GM19438 (cell line): ENCODE results near the gene PPARD.
"Not testable (repeated sequence)": the region's sequence is repeated elsewhere in the genome, so short reads cannot be mapped to it uniquely, and the experiment has no call there.

Experiments
- ATAC-seq: cut with Tn5 transposase; IDR thresholded peaks from one replicate; pipeline ENCODE4 v1.9.1; 2021; ENCODE audit warnings: low read depth; ENCODE audit not compliant: unreplicated experiment

Gene PPARD

DNA sequence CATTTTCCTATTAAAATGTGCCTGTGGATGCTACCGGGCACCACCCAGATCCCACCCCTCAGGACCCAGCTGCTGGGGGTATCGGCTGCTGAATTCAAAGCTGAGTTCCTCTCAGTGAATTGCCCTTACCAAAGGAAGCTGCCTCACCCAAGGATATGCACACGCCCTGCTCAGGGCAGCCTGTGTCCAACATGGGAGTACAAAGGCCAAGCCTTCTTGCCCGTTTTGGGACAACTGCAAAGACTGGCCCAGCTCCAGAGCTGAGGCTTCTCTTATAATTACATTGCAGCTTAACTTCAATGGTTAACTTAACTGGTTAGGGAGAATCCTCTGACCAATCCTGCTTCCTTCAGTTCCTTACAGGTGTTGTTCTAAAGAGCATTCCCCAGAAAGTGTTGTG is 89.9 kb downstream of the PPARD start:
- ATAC-seq: no peak

DNA sequence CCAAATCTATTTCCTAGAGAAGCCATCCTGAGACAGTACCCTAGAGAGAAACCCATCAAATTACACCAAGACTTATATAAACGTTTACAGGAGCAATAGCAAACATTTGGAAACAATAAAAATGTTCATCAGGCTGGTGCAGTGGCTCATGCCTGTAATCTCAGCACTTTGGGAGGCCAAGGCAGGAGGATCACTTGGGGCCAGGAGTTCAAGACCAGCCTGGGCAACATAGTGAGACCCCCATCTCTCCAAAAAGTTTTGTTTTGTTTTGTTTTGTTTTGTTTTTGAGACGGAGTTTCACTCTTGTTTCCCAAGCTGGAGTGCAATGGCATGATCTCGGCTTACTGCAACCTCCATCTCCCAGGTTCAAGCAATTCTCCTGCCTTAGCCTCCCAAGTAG is 90.3 kb downstream of the PPARD start:
- not testable (repeated sequence) for ATAC-seq

DNA sequence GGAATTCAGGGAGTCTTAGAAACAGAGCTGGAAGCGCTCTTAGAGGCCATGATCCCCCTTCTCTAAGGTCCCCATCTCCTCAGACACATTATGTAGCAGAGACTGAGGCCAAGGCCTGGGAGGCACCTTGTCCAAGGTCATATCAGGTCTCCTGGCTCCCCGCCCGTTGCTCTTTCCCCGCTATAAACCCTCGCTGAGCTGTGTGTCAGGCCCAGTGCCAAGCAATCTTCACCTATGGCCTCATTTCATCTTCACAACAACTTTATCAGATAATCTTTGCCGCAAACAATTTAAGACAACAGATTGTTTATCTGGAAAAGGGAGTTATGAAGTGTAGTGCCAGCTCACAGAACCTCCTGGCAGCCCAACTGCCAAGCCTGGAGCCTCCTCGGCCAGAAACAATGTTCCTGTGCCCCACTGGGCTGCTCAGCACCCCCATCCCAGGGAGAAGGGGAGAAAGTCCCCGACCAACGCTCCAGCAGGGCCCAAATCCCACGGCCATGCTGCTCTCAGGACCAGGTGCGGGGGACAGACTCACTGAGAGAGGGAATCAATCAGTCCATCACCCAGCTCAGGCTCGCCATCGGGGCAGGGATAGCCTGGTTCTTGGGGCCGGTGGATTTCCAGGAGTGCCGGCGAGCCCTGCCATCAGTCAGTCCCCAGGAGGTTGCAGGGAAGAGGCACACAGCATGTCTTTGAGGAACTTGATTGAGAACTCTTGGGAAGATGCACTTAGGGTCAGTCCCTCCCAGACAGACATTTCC is 92.9 kb downstream of the PPARD start:
- ATAC-seq: no peak

DNA sequence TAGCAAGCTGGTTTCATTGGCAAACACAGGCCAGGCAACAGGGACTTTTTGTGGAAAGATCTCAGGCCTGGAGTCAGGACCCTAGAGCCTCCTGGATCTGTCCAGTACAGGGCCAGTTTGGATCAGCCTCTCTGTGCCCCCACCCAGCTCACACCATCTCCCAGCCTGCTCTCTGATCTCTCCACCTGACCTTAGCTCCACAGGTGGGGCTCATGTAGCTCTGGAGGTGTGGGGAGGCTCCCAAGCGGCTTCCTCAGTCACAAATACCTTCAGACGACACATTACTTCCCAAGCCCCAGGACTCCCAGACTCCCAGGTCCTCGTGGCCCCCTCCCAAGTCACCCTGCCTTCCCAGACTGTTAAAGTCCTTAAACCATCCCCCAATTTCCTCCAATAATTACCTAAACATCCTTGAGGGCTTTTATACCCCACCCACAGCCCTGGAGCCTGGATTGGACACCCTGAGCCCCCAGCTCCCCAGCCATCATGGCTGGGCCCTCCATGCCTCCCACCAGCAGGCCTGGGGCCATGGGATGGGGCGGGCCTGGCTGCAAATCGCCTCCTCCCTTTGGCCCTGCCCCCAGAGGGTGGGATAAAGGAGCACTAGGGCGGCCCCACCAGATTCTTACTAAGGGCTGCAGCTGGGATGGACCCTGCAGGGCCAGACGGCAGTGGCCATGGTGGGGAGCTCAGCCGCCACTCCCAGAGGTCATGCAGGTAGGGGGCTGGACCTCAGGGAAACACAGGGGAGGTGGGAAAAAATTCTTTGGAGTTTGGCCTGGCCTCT is 93.9 kb downstream of the PPARD start:
- ATAC-seq: no peak

DNA sequence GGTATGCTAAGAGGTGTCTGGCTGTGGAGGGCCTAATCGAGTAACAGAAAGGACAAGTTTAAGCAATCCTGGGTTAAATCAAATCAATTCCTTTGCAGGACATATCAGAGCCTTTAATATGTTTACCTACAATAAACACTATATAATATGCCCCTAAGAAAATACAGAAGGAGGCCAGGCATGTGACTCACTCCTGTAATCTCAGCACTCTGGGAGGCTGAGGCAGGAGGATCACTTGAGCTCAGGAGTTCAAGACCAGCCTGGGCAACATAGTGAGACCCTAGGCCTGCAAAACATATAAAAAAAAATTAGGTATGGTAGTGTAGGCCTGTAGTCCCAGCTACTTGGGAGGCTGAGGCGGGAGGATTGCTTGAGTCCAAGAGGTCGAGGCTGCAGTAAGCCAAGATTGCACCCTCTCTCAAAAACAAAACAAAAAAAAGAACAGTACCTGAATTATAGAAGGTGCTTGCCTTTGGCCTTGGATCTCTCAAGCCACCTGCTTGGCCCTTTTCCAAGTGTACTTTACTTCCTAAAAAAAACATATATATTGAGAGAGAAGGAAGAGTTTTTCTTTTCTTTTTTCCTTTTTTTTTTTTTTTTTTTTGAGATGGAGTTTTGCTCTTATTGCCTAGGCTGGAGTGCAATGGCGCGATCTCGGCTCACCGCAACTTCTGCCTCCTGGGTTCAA is 96.2 kb downstream of the PPARD start:
- not testable (repeated sequence) for ATAC-seq

DNA sequence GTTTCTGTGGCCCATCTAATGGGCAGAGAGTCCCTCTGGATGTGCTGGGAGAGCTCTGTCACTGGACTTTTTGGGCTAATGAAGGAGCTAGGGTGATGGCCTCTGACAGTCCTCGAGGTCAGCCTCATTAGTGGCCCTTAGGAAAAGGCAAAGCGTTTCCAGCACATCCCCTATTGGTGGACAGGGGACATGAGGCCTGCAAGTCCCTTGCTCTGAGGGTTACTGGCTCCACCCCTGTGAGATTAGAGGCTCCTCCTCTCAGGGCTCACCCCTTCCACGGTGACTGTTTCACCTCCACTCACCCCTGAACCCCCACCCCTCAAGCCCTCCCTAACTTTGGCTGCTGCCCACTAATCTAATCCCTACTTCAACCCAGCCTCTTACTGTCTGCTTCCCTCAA is 97.0 kb downstream of the PPARD start:
- no peak for ATAC-seq

DNA sequence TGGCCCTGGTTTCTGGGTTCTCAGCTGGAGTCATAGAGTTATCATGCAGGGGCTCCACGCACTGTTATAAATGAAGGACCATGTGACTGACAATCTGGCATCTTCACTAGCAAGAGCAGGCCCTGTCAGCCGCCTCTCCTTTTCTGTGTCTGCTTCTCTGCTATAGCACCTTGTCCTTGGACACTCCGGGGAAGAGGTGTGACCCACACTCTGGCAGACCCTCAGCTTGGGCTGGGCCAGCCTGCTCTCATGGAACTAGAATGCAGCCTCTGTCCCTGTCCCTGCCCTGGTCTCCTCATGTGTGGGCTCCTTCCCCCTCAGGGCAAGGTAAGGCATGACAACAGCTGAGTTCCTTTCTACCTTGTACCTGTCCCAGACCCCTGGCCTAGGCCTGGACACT is 98.8 kb downstream of the PPARD start:
- no peak for ATAC-seq

DNA sequence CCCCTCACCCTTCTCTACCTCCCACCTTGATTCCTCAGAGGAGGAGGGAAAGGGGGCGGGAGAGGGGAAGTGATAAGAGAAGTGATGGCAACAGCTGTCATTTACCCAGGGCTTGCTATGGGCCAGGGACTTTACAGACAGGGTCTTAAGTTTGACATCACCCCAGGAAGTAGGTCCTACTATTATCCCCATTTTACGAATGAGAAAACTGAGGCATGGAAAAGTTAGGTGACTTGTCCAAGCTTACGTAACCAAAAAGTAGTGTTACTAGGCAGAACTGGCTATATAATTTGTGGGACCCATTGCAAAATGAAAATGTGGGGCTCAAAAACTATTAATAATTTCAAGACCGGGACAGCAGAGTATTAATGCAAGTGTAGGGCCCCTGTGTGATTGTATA is 99.3 kb downstream of the PPARD start:
- no peak for ATAC-seq

DNA sequence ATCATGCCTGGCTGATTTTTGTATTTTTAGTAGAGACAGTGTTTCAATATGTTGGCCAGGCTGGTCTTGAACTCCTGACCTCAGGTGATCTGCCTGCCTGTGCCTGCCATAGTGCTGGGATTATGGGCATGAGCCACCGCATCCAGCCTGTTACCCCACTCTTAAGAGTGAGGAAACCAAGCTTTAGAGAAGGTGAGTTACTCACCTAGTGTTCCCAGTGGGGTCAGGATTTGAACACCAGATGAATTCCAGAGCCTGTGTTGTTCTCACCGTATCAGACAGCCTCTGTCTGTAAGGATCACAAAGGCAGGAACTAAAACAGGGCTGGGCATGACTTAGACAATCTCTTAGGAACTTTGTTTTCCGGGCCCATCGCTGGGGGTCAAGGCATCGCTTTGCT is 100.3 kb downstream of the PPARD start:
- ATAC-seq: no peak

DNA sequence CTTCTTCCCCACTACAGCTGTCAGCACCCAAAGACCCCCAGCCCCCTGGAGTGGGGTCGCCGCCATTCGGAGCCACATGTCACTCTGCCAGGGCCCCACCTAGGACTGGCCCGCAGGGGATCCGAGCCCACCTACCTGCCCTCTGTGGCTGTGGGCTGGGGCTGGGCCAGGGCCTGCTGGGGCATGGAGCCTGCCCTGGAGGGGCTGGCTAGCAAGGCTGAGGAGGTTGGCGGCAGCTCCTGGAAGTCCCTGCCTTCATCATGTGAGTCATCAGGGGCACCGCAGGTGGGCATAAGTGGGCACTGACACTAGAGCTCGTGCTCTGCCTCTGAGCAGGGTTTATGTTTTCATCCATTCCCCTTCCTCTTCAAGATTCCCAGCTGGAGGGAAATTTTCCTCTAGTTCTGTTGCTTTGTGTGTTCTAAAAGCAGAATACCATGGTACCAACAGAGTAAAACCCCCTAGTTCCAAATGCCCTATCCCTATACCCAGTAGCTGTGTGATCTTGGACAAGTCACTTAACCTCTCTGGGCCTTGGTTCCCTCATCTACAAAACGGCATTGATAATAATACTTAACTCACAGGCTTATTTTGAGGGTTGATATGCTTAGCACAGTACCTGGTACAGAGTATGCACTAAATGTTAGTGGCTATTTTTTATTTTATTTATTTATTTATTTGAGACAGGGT is 101.1 kb downstream of the PPARD start:
- ATAC-seq: no peak

DNA sequence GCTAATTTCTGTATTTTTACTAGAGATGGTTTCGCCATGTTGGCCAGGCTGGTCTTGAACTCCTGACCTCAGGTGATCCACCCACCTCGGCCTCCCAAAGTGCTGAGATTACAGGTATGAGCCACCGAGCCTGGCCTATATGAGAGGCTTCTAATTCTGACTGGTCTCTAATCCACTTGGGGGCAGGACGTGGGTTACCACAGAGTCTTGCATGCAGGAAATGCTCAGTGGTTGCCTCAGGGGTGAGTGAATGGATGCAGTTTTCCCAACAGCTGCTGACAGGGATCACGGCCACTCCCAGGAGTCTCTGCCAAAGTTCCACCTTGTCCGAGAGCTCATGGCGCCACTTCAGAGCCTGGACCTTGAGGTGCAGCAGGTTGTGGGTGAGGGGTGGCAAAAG is 103.3 kb downstream of the PPARD start:
- no peak for ATAC-seq

DNA sequence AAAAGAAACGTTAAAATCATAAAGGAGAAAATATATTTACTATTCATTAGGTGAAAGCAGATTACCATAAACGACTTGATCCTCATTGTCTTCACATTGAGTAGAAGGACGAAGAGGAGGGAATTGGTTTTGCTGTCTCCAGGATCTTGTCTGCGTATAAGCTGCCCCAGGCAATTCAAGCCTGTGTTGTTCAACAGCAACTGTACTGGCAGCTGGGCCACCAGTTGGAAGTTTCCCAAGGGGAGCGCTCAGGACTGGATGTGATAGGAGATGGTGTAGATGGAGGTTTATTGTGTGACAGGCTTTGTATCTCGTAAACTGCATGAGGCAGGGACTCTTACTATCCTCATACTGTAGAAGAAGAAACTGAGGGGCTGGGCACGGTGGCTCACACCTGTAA is 105.8 kb downstream of the PPARD start:
- ATAC-seq: no peak

DNA sequence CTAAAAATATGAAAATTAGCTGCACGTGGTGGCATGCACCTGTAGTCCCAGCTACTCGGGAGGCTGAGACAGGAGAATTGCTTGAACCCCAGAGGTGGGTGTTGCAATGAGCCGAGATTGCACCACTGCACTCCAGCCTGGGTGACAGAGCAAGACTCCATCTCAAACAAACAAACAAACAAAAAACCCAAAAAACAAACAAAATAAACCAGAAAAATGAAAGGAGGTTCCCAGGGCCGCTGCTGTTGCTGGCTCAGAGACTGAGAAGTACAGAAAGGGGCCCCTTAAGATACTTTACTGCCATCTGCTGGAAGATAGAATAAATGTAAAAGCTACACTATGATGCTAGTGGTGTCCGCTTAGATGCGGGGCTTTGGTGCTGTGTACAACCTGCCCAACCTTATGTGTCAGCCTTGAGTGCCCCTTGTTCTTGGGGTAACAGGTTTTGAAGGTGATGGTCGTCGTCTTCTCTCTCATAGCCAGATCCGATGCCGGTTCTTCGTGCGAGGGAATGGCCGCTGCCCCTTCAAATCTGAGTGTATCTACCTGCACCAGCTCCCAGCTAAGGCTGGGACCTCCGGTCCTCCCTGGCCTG is 107.0 kb downstream of the PPARD start:
- no peak for ATAC-seq

DNA sequence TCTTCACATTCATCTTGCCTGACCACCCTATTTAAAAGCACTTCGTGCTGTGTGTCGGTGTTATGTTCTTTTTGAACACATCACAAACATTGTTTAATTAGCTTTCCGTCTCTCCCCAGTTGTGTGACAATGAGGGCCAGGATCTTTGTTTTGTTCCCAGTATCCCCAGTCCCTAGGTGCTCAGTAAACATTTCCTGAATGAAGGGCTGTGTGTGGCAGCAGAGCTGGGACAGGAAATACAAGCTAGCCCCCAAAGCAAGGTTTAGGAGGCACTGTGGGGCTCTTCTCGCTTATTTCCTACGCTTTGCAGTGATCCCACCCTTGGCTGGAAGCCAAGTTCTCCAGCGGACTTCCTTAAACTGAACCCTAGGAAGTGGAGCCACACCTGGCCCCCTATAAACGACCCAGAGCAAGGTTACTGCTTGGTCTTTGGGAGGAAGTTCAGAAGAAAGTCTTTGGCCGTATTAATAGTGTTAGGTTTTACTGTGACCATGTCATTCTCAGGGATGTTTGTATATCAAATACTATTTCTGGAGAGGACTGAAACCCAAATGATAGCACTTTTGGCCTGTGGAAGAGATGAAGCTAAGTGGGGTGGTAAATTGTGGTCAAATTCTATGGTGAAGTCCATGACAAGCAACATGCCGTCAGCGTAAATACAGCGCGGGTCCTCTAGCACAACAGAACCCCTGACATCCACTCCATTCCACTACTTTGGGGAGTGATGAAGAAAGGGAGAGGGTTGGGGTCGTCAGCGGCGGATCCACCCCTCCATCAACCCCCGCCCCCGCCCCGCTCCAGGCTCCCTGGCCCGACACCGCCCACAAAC is 109.2 kb downstream of the PPARD start:
- ATAC-seq: no peak

DNA sequence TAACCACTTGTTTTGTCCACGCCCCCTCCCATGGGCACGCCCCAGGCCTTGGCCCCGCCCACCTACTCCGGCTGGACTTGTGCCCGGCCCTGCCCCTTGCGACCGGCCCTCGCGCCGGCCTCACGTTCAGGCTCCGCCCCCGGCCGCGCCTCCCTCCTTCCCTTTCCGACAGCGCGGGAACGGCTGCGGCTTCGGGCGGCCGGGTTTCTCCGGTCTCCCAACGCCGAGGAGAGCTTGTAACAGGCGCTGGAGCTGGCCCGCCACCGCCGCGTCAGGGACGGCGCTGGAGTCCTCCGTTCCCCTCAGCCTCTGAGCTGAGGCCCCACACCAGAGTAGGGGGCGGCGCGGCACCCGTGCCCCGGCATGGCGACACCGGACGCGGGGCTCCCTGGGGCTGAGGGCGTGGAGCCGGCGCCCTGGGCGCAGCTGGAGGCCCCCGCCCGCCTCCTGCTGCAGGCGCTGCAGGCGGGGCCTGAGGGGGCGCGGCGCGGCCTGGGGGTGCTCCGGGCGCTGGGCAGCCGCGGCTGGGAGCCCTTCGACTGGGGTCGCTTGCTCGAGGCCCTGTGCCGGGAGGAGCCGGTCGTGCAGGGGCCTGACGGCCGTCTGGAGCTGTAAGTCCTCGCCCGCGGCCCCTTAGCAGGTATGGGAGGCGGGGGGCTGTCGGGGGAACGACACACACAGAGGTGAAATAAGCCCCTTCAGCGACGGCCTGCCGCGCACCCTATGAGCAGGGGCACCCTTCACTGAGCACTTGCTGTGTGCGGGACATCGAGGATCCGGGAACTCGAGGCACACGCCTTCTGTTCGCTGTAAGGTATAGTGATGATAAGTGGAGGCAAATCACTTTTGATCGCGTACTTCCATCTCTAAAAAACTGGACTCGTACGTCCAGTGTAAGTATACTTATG is 110.1 kb downstream of the PPARD start, which contains the start of gene FANCE:
FANCE (plus strand) TSS at position 156 of the 908 bp plus-strand sequence; CDS start at position 364, 208 bp downstream.
- ATAC-seq: peak; percentile 85

DNA sequence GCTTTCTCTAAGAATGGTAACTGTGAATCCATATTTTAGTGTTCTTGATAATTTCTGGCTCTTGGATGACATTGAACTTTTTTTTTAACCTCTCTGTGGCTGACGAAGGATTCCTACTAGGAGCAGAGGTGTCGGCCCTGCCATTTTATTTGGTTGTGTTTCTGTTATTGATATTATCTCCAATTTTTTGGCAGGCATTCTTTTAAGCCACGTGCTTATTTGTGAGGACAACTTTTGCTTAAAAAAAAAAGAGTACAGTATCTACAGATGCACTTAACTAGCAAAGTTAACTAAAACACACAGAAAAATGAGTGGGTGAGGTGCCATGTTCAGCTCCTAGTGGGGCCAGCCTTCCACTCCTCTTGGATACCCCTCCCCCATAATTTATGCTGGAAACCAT is 110.9 kb downstream of the PPARD start:
- no peak for ATAC-seq

DNA sequence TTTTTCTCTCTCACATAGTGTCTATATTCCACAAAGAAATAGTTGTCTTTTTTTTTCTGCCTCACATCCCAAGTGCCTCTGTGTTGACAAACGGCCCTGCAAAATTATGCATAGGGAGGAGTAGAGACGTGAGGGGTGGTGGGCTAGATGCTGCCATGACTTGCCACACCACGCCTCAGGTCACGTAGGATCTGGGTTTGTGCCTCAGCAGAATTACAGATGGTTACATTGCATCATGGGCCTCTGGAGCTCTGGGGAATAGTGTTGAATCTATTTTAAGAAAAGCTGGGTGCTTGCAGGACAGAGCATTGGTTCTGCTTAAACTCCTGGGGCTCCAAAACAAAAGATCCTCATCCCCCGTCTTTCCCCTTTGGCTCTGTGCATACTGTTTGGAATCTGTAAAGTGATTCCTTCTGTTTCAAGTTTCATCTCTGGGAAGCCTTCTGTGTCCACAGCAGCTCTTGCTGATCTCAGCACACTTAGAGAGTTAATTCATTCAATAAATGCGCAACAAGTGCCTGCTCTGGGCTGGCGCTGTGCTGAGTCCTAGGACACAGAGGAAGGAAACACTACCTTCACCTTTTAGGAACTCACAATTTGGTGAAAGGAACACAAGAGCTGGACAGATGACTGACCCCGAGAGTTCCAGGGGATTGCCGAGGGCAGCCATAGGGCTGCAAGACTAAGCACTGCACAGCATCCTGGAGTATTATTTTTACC is 112.2 kb downstream of the PPARD start:
- ATAC-seq: no peak

DNA sequence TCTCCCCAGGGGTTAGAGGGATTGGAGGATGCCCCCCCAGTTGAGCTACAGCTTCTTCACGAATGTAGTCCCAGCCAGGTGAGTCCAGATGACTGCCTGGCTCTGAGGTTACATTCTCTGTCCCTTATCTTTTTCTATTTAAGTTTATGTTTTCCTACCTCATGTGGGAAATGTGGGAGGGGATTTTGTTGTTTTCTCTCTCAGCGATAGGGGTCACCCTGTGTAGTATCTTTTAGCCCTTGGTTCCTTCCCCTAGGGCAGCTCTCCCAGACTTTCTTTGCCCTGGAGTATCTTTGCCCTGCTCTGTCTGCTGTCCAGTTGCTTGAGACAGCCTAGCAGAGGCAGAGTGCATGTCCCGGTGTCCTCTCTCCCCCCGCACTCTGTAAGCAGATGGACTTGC is 115.5 kb downstream of the PPARD start:
- ATAC-seq: no peak
